ENCODE data around the gene KHK.

Gene KHK

DNA sequence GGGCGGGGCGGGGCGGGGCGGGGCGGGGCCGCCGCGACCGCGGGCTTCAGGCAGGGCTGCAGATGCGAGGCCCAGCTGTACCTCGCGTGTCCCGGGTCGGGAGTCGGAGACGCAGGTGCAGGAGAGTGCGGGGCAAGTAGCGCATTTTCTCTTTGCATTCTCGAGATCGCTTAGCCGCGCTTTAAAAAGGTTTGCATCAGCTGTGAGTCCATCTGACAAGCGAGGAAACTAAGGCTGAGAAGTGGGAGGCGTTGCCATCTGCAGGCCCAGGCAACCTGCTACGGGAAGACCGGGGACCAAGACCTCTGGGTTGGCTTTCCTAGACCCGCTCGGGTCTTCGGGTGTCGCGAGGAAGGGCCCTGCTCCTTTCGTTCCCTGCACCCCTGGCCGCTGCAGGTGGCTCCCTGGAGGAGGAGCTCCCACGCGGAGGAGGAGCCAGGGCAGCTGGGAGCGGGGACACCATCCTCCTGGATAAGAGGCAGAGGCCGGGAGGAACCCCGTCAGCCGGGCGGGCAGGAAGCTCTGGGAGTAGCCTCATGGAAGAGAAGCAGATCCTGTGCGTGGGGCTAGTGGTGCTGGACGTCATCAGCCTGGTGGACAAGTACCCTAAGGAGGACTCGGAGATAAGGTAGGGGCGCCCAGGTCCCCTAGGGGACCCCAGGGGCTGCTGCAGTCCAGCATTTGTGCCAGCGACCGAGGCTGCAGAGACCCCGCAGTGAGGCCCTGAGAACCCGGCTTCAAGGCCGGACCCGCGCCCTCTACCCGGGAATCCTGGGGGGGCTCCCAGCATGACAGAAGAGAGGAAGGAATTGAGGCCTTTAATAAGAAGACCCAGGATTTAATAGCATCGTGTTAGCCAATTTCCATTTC is at the start of gene KHK:
Gene KHK (plus strand): TSS at position 49 of the 870 bp plus-strand sequence. CDS start 488 bp downstream, at position 537.
- DNase-seq (ENCODE audit: low read depth): no peak

DNA sequence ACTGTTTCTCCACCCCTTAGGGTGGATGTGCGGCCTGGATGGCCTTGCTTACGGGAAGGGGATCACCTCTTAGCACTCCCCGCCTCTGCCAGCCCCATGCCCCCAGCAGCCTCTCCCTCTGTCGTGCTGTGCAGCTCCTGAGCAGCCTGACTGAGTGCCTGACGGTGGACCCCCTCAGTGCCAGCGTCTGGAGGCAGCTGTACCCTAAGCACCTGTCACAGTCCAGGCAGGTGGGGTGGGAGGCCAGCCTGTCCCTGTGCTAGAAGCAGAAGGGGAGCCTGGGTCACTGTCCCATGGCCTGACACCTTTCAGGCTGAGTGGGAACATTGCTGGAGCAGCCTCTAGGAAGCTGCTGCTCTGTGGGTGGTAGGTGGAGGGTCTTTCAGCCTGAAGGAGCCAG is 48.6 kb upstream of the KHK start:
- no peak for DNase-seq (ENCODE audit: low read depth)

DNA sequence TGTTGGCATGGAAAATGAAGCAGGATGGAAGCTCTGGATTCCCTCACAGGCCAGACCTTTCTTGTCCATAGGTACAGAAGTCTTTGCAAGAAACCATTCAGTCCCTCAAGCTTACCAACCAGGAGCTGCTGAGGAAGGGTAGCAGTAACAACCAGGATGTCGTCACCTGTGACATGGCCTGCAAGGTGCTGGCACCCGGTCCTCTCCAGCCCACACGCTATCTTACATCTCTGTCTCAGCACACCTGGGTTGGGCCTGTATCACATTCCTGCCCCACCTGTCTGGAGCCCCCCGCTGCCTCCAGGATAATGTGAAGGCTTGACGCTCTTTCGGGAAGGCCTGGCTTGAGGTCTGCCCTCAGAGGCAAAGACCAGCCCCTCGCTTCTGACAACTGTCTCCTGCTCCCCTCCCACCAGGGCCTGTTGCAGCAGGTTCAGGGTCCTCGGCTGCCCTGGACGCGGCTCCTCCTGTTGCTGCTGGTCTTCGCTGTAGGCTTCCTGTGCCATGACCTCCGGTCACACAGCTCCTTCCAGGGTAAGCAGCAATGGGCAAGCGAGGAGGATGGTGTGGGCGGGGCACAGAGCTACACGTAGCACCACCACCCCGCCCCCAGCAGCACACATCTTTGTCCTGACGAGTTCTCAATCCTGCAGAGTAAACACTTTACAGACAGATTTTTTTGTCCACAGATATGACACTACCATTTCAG is 47.8 kb upstream of the KHK start:
- no peak for DNase-seq (ENCODE audit: low read depth)

DNA sequence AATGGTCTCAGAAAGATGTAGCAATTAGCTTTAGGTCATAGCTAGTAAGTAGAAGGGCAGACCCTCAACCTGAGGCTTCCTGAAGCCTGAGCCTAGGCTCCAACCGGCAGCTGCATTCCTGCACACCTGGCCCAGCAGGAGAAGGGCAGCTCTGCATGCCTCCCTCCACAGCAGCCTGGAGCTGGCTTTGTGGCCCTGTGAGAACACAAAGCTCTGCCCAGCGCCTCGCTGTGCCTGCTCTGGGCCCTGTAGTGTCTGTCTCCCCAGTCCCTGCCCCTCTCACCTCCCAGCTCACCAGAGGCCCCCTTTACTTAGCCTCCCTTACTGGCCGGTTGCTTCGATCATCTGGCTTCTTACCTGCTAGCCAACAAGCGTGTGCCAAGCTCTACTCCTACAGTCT is 47.1 kb upstream of the KHK start:
- no peak for DNase-seq (ENCODE audit: low read depth)

DNA sequence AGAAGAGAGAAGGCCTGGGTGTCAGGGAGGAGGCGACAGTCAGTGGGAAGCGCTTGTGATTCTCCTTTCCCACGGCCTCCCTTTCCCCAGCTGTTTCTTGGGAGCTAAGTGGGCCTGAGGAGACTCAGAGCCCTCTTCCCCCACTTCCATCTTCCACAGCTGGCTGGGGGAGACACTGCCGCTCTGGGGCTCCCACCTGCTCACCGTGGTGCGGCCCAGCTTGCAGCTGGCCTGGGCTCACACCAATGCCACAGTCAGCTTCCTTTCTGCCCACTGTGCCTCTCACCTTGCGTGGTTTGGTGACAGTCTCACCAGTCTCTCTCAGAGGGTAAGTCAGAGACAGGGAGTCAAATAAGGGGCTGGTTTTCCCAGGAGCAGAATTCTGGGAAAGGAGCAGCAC is 46.7 kb upstream of the KHK start:
- no peak for DNase-seq (ENCODE audit: low read depth)

DNA sequence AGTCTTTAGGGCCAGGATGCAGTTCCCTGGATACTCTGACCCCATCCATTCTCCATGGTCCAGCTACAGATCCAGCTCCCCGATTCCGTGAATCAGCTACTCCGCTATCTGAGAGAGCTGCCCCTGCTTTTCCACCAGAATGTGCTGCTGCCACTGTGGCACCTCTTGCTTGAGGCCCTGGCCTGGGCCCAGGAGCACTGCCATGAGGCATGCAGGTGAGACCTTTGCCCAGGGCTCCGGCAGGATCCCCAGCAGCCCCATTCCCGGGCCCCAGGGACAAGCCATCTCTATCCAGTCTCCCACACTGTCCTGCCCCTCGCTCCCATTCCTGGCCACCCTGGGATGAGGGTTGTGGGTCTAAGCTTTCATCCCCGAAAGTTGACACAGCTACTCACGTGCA is 46.3 kb upstream of the KHK start:
- DNase-seq (ENCODE audit: low read depth): no peak

DNA sequence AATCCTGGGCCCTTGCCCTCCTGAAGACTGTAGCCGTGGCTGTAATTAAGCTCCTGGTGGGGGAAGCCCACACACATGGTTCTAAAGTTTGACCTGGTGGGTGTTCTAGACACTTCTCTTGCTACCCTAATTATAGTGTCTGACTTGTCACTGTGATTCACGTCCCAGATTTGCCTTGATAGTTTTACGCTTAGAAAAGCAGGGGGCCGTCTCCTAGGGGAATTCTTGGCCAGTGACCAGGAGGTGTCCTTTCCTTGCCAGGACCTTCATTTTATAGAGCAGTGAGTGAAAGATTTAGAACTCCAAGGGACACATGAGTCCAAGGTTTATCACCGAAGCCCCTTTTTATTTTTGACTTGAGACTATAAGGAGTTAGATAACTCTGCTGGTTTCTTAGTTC is 44.8 kb upstream of the KHK start:
- DNase-seq (ENCODE audit: low read depth): no peak

DNA sequence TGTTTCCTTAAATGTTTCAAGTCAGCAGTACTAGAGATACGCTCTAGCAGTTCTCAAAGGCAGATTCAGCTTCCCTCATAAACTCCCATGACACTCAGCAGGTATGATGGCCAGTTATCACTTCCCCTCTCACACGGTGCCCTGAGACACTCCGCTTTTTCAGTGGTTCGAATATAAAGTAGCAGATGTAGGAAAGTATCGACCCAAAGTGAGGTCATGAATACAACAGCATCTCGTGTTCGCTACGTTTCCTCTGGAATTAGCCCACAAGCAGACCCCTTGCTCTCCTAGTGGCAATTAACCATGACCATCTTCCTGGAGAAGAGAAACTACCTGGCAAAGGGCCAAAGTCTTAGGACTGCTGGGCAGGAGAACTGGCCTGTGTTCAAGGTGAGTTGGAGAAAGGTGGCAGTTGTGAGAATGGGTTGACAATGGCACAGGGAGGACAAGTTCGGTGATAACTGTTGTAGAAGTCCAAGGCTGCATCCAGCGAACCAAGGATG is 44.4 kb upstream of the KHK start:
- DNase-seq (ENCODE audit: low read depth): no peak

DNA sequence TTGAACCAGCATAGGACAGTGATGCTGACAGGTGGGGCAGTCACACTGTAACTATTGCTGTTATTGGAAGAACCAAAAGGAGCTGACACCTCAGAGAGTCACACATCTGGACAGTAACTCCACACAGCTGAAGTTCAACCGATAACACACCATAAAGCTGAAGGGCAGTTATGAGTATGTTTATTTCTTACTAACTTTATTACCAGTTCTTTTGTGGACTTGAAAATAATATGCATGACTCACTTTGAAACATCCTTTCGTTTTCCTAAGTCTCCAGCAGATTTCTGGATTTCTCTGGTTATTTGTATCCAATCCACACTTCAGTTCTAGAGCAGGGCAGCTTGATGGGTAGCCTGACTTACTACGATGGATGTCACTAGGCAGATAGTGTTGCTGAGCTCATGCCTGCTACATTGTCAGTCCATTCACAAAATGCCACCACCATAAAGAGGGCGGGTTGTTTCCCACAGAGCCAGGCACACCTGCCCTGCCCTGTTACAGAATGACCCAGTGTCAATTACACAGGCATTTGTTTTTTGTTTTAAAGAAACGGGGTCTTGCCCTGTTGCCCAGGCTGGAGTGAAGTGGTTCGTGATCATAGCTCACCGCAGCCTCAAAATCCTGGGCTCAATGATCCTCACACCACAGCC is 43.5 kb upstream of the KHK start:
- no peak for DNase-seq (ENCODE audit: low read depth)

DNA sequence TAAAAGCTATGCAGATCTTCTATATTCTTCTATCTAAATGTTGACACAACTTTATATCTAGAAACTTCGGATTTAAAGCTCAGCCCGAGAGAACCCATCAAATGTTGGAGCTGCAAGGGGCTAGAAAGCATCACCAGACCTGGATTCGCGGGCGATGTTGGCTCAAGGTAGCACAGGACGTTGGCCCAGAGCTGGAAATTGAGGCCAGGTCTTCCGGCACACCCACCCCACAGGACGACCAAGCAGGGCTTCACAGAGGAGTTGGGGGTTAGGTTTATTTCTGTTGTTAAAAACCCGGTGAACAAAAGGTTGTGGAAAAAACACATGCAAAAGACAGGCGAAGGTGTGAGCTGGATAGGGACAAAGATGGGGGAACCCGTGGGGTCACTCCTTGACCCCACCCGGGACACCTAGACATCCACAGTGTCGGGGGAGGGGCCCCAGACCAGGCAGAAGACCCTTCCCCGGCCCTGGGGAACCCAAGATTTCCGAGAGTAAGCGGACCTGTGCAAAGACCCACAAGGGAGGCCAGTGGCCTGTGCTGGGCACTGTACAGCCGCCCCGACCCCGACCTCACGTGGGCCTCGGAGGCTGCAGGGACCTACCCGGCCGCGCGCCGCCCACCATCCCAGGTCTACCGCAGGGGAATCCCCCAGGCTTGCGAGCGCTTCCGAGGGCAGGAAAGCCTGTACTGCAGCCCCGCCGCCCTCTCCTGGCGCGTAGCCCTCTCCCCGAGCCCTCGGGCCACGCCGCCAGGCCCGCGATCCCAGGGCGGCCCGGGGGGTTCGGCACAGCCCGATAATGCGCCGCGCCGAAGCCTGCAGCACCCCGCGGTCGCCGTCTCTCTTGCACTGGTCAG is 36.9 kb upstream of the KHK start:
- DNase-seq (ENCODE audit: low read depth): no peak

DNA sequence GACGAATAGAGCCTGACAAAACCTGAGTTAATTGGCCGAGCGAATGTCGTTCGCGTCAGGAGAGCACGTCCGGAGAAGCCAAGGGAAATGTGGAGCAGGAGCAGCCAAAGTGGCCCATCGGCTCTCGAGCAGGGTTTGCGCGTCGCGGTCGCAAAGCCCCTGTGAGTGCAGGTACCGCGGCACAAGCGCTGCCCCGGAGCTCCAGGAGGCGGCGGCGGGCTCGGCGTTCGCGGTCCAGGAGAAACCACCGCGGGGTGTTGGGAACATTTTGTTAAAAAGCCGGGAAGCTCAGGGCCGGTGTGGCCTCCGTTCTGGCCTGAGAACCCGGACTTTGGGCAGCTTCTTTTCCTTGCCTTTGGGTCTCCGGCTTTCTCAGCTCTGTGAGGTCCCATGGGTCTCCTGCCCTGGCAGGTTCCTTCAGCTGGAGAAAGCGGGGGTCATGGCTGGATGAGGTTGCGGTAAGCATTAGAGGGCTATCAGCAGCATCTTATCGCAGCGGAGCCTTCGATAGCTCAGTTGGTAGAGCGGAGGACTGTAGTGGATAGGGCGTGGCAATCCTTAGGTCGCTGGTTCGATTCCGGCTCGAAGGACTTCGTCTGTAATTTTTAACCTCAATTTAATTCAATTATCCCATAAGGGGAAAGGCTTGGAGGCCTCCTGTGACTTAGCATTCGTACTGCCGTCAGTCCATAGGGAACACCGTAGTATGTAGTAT is 36.1 kb upstream of the KHK start:
- peak; percentile 79 for DNase-seq (ENCODE audit: low read depth)

DNA sequence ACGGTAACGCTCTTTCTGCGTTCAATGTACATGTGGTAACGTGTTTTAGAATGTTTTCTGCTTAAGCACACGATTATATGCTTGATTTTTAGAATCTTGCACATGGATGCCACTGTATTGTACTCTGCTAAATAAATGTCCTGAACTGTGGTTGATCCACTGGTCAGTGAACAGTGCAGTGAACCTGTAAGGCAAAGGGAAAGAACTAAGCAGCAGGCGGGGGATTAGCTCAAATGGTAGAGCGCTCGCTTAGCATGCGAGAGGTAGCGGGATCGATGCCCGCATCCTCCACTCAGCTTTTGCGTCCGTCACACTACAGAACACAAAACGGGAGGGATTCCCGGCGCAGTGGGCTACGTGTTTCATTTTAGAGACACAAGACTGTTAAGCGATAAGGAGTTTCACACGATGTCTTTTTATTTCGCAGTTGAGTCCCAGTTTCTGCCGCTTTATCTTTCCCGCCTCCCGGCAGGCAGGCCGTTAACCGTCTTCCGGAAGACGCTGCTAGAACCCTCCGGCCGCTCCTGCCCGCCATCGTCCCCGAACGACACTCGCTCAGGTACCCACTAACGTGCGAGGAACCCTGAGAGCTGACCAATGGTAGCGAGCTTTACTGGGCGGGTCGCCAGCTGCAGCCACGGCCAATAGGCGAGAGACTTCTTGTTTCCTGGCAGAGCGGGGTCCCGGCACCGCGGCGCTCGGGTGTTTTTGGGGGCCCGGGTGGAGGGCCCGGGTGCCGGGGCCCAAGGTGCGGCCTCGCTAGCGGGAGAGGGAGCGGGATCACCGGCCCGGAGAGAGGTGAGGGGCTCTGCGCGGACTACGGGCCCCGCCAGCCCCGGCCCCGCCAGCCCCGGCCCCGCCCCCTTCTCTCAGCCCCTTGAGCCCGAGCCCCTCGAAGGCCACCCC is 35.3 kb upstream of the KHK start, which contains the start of gene AGBL5:
Gene AGBL5 (plus strand): TSS at position 673 of the 906 bp plus-strand sequence. CDS start 1,291 bp downstream, outside the sequence.
- peak; percentile 81 for DNase-seq (ENCODE audit: low read depth)

DNA sequence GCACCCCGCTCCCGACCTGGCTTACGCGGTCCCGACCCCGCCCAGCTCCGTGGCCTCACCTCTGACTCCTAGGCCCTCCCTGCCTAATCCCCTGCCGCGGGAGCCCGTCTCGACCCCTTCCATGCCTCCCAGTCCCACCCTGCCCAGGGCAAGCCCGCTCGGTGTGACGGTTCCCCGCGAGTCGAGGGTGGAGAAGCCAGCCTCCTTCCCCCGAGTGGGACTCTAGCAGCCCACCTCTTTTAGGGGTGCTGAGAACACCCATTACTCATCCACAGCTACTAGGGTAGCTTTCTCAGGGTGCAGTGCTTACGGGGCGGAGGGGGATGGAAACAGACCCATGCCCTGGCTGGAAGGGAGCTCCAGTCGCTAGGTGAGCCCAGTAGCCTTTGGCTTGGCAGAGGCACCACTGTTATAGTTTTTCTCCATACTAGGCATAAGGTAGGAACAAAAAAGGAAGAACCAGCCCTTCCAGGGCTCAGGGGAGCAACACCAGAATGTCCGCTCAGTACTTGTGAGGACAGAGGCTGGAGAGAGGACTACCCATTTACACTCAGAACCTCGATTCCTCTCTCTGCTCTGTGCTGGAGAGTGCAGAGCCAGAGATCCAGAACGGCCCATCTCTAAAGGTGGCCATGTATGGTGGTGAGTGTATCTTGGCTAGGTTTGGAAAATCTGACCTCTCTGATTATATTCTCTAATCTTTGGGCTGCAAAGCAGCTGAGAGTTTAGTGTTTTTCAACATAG is 34.5 kb upstream of the KHK start:
- no peak for DNase-seq (ENCODE audit: low read depth)

DNA sequence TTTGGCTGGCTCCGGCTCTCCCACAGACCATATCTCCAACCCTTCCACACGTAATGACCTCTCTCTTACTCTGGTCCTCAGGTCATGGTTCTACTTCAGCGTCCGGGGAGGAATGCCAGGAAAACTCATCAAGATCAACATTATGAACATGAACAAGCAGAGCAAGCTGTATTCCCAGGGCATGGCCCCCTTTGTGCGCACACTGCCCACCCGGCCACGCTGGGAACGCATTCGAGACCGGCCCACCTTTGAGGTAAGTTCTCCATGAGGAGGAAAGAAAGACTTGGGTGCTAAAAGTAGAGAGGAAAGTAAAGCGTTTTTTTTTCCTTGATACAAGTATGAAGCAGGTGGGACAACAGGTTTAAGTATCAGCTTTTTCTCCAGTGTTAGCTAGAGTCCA is 33.3 kb upstream of the KHK start:
- DNase-seq (ENCODE audit: low read depth): no peak

DNA sequence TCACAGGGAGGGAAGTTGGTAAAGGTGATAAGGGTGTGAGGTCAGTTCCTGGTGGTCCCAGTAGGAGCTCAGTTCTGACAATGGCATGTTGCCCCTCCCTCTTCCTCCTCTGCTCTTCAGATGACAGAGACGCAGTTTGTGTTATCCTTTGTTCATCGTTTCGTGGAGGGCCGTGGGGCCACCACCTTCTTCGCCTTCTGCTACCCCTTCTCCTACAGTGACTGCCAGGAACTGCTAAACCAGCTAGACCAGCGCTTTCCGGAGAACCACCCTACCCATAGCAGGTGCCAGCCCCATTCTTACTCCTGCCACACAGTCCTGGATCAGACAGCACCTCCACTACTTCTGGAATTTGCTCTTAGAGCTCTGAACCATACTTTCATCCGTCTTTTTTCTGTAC is 32.8 kb upstream of the KHK start:
- no peak for DNase-seq (ENCODE audit: low read depth)

DNA sequence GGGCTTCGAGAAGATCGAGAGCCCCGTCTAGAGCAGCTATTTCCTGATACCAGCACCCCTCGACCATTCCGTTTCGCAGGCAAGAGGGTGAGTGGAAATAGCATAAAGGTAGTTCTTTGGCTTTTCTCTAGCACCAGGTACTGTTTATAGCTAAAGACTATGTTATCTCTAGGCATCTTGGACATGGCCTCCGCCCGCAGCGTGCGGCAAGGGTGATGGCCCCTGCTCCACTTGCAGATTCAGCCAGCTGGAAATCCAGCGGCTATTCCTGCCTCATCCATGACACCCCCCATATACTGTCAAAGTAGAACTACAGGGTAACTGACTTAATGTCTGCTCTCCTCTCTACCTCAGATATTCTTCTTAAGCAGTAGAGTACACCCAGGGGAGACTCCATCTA is 31.9 kb upstream of the KHK start:
- no peak for DNase-seq (ENCODE audit: low read depth)

DNA sequence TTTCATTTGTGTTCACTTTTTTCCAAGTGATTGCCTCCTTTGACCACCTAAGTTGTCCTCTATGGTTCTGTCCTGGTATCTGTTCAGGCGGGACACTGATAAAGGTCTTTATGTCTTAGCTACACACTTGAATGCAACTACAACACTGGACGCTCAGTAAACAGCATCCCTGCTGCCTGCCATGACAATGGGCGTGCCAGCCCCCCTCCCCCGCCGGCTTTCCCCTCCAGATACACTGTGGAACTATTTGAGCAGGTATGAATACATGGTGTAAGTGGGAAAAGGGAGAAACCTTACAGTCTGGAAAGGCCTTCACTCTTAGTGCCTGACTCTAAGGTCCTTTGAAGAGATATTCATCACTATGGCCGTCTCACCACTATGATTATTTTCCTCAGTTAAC is 29.4 kb upstream of the KHK start:
- DNase-seq (ENCODE audit: low read depth): no peak

DNA sequence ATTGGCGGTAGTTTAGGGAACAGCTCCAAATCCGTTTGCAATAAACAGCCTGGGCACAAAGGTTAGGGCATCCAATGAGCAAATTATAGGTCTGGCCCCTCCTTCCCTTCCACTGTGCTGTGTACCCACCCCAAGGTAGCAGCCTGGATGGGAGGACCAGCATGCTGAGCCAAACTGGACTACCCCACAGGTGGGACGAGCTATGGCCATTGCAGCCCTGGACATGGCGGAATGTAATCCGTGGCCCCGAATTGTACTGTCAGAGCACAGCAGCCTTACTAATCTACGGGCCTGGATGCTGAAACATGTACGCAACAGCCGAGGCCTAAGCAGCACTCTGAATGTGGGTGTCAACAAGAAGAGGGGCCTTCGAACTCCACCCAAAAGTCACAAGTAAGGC is 28.4 kb upstream of the KHK start:
- no peak for DNase-seq (ENCODE audit: low read depth)

DNA sequence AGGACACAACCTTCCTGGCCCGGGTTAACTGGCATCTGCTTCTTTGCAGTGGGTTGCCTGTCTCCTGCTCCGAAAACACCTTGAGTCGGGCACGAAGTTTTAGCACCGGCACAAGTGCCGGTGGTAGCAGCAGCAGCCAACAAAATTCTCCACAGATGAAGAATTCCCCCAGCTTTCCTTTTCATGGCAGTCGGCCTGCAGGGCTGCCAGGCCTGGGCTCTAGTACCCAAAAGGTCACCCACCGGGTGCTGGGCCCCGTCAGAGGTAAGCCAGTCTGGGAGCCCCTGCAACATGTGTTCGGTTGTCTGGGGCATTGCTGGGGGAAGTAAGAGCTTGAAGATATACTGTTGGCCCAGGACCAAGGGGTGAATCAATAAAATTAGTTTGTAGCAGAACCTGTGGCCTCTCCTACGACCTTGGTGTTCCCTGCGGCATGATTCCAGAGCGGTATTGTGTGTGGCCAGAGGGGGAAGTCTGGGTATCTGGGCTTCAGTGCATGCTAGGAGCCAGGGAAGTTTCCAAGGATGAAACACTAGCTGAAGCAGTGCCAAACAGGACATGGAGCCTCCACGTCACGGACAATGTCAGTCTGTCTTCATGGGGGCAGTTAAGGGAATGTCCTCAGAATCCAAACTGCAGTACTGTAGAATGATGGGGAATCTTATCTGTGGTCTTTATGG is 27.3 kb upstream of the KHK start:
- no peak for DNase-seq (ENCODE audit: low read depth)
